Large intestine (tissue), 3 donors: ENCODE data around the gene UBA7. TPM values are rescaled to one million over a fixed set of nuclear protein-coding genes. Genes with fewer than 3 reads are reported as not detected.
A peak's percentile ranks its signal among the peaks of the same experiment; 100 is the strongest.

Experiments used
- DNase-seq, 2 donors: peaks; one replicate each; pipeline versions ENCODE4 v3.0.0 to v3.0.0-alpha.2; 2013
- H3K27ac ChIP-seq: one replicate; pipeline ENCODE4 v1.5.1; 2013; ENCODE audit warnings: low read length
- H3K27me3 ChIP-seq: 2 replicates; pipeline ENCODE4 v1.6.1; 2013; ENCODE audit warnings: low read length; ENCODE audit not compliant: control insufficient read depth, insufficient read depth
- H3K36me3 ChIP-seq: 2 replicates; pipeline ENCODE4 v1.6.1; 2013; ENCODE audit warnings: low read length; ENCODE audit not compliant: control insufficient read depth, insufficient read depth
- H3K4me1 ChIP-seq: one replicate; pipeline ENCODE4 v1.6.1; 2013; ENCODE audit warnings: low read length; ENCODE audit not compliant: control insufficient read depth, insufficient read depth
- H3K4me3 ChIP-seq: one replicate; pipeline ENCODE4 v1.5.1; 2013; ENCODE audit warnings: low read length
- H3K9me3 ChIP-seq: one replicate; pipeline ENCODE4 v1.6.1; 2013; ENCODE audit warnings: mild to moderate bottlenecking, low read depth, low read length, moderate library complexity; ENCODE audit not compliant: control insufficient read depth
- WGBS: methylation state at CpG from one replicate; pipeline ENCODE4 v1.1.5; 2013; ENCODE audit warnings: low lambda C conversion rate; ENCODE audit not compliant: insufficient coverage; 5-methylcytosine and 5-hydroxymethylcytosine counted together
- polyA plus RNA-seq: library from polyadenylated mRNA; unstranded; fragments of 120-200 nt; gene quantifications from one replicate; pipeline ENCODE4 v1.2.1, GENCODE V29; 2013

UBA7 gene
- polyA plus RNA-seq, 1 donor: 60.4 TPM

- Histone ChIP-seq H3K4me1 (peaks cover 31% of the 10 kb centered on the region), H3K27ac (peak overlapping the region; percentile 81), H3K4me3 (no peak overlapping the region), H3K9me3 (no peaks in the 10 kb centered on the region), H3K27me3 (peaks cover 23% of the 10 kb centered on the region), H3K36me3 (peaks cover 19% of the 10 kb centered on the region)
- WGBS: no CpG with 5 or more reads among the region's 3 CpGs
- DNase-seq: peak; percentile 41 to 42
Measured at GRCh38 chr3:49805367-49805782, 8.4 kb downstream of the UBA7 start.

- Histone ChIP-seq H3K36me3 (peaks cover 12% of the 10 kb centered on the region), H3K27me3 (peaks cover 23% of the 10 kb centered on the region), H3K4me1 (peaks cover 31% of the 10 kb centered on the region), H3K4me3 (peak overlapping the region; percentile 90), H3K27ac (peak overlapping the region; percentile 75), H3K9me3 (no peaks in the 10 kb centered on the region)
- DNase-seq: no peak
- no CpG with 5 or more reads among the region's 26 CpGs for WGBS
Measured at GRCh38 chr3:49804141-49805041, 9.4 kb downstream of the UBA7 start.

GRCh38 chr3:49803465-49804140 lies 10.2 kb downstream of the UBA7 start:
- Histone ChIP-seq H3K36me3 (peaks cover 6% of the 10 kb centered on the region), H3K27me3 (peaks cover 23% of the 10 kb centered on the region), H3K9me3 (no peaks in the 10 kb centered on the region), H3K27ac (peak overlapping the region; percentile 75), H3K4me1 (peaks cover 31% of the 10 kb centered on the region), H3K4me3 (peak overlapping the region; percentile 90)
- no CpG with 5 or more reads among the region's 41 CpGs for WGBS
- DNase-seq: no peak

DNA sequence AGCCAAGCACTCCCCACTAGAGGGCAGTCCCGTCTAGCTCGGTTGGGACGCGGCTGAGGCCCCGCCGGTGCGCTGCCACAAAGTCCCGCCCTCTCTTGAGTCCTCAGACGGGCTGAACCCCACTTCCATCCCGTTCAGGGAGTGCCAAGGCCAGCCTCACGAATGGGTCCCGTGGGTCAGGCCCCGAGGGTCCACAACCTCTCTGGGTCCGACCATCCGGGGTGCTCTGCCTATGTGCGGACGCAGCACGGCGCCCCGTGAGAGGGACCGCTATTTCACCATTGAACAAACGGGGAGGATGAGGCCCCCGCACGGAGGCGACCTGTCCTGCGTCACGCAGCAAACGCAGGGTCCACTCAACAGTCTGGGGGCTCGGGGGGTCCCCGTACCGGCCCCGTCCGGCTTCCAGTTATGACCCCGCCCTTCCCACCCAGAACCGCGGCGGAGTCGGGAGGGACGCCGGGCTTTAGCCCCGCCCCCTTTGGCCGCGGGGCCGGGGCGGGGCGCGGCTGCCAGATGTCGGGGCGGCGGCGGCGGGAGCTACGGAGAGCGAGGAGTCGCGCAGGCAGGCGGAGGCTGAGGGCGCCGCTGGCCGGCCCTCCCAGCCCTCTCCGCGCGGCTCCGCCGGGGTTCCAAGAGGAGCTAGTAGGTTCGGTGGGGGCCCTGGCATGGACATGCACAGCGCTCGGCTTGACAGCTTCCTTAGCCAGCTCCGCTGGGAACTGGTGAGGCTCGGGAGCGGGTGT lies 10.9 kb downstream of the UBA7 start, which contains the start of gene INKA1:
Gene INKA1 (plus strand): TSS at position 543 of the 746 bp plus-strand sequence. CDS start 132 bp downstream, at position 675.
- Histone ChIP-seq H3K27ac (peak within 1 kb of the TSS; percentile 88), H3K4me3 (peak within 1 kb of the TSS; percentile 90), H3K4me1 (peaks cover 31% of the 10 kb centered on the region), H3K9me3 (no peaks in the 10 kb centered on the region), H3K36me3 (peaks cover 5% of the 10 kb centered on the region), H3K27me3 (peaks cover 23% of the 10 kb centered on the region)
- DNase-seq: peak; percentile 82 to 89
- no CpG with 5 or more reads among the region's 71 CpGs for WGBS

DNA sequence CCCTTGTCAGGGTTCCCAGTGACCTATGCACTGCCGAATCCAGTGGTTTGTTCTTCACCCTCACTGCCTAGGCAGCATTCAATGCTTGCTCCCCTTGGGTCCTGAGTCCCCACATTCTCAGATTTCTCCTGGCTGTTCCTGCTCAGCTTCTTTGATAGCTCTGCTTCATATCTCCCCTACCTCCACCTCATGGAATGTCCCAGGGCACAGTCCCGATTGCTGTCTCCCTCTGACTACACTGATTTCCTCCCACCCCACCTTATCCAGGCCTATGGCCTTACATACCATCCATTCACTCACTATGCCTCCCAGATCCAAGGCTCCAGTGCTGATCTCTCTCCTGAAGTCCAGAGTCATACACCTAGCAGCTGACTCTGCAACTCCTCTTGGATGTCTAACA lies 12.6 kb downstream of the UBA7 start:
- H3K4me3 ChIP-seq: no peak overlapping the region
- H3K9me3 ChIP-seq: no peaks in the 10 kb centered on the region
- peaks cover 3% of the 10 kb centered on the region for H3K36me3 ChIP-seq
- H3K4me1 ChIP-seq: peaks cover 17% of the 10 kb centered on the region
- H3K27ac ChIP-seq: no peak overlapping the region
- no CpG with 5 or more reads among the region's 2 CpGs for WGBS
- no peak for DNase-seq
- H3K27me3 ChIP-seq: peaks cover 23% of the 10 kb centered on the region

- DNase-seq: no peak
- H3K4me1 ChIP-seq: peaks cover 9% of the 10 kb centered on the region
- H3K27me3 ChIP-seq: peaks cover 23% of the 10 kb centered on the region
- no peak within 1 kb of the TSS for H3K27ac ChIP-seq
- no peak within 1 kb of the TSS for H3K4me3 ChIP-seq
- no peaks in the 10 kb centered on the region for H3K36me3 ChIP-seq
- no peaks in the 10 kb centered on the region for H3K9me3 ChIP-seq
- WGBS: no CpG with 5 or more reads among the region's 4 CpGs
Measured at GRCh38 chr3:49799761-49800160, 14.0 kb downstream of the UBA7 start, which contains the start of gene CDHR4. Gene CDHR4, minus strand, starts transcription at chr3:49799873. Its CDS starts 61 bp downstream, at chr3:49799812.

DNA sequence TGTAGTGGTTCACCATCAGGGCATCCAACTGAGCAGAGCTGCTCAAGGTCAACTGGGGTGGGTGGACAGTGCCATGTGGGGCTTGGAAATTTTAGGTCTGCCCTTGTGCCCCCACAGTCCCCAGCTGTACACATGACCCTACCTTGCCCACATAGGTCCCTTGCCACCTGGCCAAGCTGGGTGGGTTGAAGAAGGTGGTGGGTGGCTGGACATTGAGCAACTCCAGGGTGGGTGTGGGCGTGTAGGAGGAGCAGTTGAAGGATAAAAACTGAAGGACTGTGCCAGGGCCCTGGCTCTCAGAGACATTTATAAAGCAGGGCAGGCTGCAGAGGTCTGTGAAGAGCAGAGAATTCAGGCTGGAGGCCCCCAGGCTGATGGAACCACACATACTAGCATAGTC lies 14.6 kb downstream of the UBA7 start:
- no peaks in the 10 kb centered on the region for H3K36me3 ChIP-seq
- no peak for DNase-seq
- no peak overlapping the region for H3K27ac ChIP-seq
- no peaks in the 10 kb centered on the region for H3K9me3 ChIP-seq
- no CpG with 5 or more reads among the region's 1 CpG for WGBS
- peaks cover 8% of the 10 kb centered on the region for H3K4me1 ChIP-seq
- peaks cover 19% of the 10 kb centered on the region for H3K27me3 ChIP-seq
- no peak overlapping the region for H3K4me3 ChIP-seq

DNA sequence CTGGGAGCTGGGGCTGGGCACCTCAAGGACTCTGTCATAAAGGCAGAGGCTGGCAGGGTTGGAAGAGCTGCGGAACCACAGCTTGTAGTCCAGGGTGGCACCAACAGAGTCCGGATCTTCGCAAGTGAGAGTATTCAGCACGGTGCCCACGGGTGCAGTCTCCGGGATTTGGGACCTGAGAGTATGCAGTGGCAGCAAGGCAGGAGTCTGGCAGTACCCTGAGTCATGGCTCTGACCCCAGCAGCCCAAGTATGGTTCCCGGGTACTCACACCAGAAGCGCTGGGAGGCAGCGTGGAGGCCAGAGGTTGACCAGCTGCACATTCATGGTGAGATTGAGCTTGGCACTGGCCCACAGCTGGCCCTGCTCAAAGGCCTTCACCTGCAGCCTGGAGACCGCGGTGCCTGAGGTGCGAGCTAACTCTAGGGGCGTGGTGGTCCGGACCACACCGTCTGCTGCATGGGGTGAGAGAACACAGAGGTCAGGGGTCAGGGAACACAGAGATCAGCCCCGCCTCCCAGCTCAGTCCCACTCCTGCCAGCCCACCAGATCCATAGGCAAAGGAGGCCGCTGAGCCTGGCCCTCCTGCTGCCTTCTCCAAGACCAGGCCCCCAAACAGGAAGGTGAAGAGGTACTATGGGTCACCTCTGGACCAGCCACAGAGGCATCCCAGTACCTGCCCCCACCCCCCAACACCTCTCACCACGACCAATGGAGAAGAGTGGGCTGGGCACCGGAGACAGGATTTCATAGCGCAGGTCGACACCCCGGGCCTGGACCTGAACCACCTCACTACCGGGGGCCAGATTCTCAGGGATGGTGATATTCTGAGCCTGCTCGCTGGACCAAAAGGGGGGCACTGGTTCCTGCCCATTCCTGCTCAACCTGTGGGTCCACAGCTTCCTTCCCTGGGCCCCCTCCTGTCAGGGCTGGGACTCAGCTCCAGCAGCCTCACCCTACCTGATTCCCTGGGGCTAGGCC lies 18.5 kb downstream of the UBA7 start:
- WGBS: no CpG with 5 or more reads among the region's 24 CpGs
- no peak overlapping the region for H3K4me3 ChIP-seq

GRCh38 chr3:49794431-49794830 lies 19.3 kb downstream of the UBA7 start:
- WGBS: no CpG with 5 or more reads among the region's 4 CpGs
- no peak overlapping the region for H3K4me3 ChIP-seq

More for the DNA sequence above, 18.5 kb downstream of the UBA7 start:
- no peaks in the 10 kb centered on the region for H3K9me3 ChIP-seq
- no peaks in the 10 kb centered on the region for H3K4me1 ChIP-seq
- no peak for DNase-seq
- H3K27ac ChIP-seq: no peak overlapping the region
- H3K36me3 ChIP-seq: no peaks in the 10 kb centered on the region
- H3K27me3 ChIP-seq: peaks cover 2% of the 10 kb centered on the region

More at GRCh38 chr3:49794431-49794830, 19.3 kb downstream of the UBA7 start:
- peaks cover 3% of the 10 kb centered on the region for H3K9me3 ChIP-seq
- no peaks in the 10 kb centered on the region for H3K4me1 ChIP-seq
- H3K36me3 ChIP-seq: no peaks in the 10 kb centered on the region
- H3K27ac ChIP-seq: no peak overlapping the region
- peaks cover 2% of the 10 kb centered on the region for H3K27me3 ChIP-seq
- no peak for DNase-seq
